NCI-H82 (cell line): ENCODE measurements around the gene ADAMTS14.
"Not testable (repeated sequence)": the region's sequence is repeated elsewhere in the genome, so short reads cannot be mapped to it uniquely, and the experiment has no call there.

Experiments used
- DNase-seq: peaks from one replicate; lab custom pipeline; 2025; lab: John Stamatoyannopoulos, UW

Gene ADAMTS14

GRCh38 chr10:70752571-70752970 is 80.3 kb downstream of the ADAMTS14 start:
- DNase-seq: no peak

GRCh38 chr10:70753026-70753663 is 80.8 kb downstream of the ADAMTS14 start:
- no peak for DNase-seq

GRCh38 chr10:70753841-70754621 is 81.7 kb downstream of the ADAMTS14 start:
- DNase-seq: no peak

- DNase-seq: no peak
These were observed 84.5 kb downstream of the ADAMTS14 start for GRCh38 chr10:70756700-70757360.

- DNase-seq: no peak
These were observed 85.5 kb downstream of the ADAMTS14 start for GRCh38 chr10:70757856-70758255.

- DNase-seq: peak; percentile 85
These were observed 86.6 kb downstream of the ADAMTS14 start for GRCh38 chr10:70758757-70759514.

- DNase-seq: no peak
These were observed 87.5 kb downstream of the ADAMTS14 start for GRCh38 chr10:70759781-70760180.

- no peak for DNase-seq
These were observed 88.0 kb downstream of the ADAMTS14 start for GRCh38 chr10:70760271-70760787.

- DNase-seq: no peak
These were observed 88.8 kb downstream of the ADAMTS14 start for GRCh38 chr10:70761031-70761601.

GRCh38 chr10:70761727-70762350 is 89.5 kb downstream of the ADAMTS14 start:
- no peak for DNase-seq

GRCh38 chr10:70762441-70763175 is 90.3 kb downstream of the ADAMTS14 start:
- peak; percentile 4 for DNase-seq

GRCh38 chr10:70763567-70763966 is 91.3 kb downstream of the ADAMTS14 start:
- no peak for DNase-seq

- DNase-seq: no peak
These were observed 93.7 kb downstream of the ADAMTS14 start for GRCh38 chr10:70765794-70766594.

- not testable (repeated sequence) for DNase-seq
These were observed 95.8 kb downstream of the ADAMTS14 start for GRCh38 chr10:70768026-70768685.

GRCh38 chr10:70769121-70769520 is 96.8 kb downstream of the ADAMTS14 start:
- DNase-seq: no peak

- DNase-seq: no peak
These were observed 97.7 kb downstream of the ADAMTS14 start for GRCh38 chr10:70770001-70770400.

GRCh38 chr10:70770516-70770915 is 98.2 kb downstream of the ADAMTS14 start:
- DNase-seq: not testable (repeated sequence)

- DNase-seq: no peak
These were observed 99.2 kb downstream of the ADAMTS14 start for GRCh38 chr10:70771311-70772194.
